DMS 273 treated with DMSO at 0.1 percent for 48 hours (cell line): ENCODE results near the gene ATRN.

Experiments
- DNase-seq: peaks from one replicate; lab custom pipeline; 2025; lab: John Stamatoyannopoulos, UW

ATRN gene

GRCh38 chr20:3678198-3678597 lies 207.4 kb downstream of the ATRN start:
- no peak for DNase-seq

GRCh38 chr20:3678856-3679720 lies 208.3 kb downstream of the ATRN start:
- no peak for DNase-seq

GRCh38 chr20:3679749-3680700 lies 209.2 kb downstream of the ATRN start:
- no peak for DNase-seq

- no peak for DNase-seq
Observed at GRCh38 chr20:3680701-3681351, 210.0 kb downstream of the ATRN start.

GRCh38 chr20:3681352-3681930 lies 210.6 kb downstream of the ATRN start:
- DNase-seq: no peak

- DNase-seq: no peak
Observed at GRCh38 chr20:3681931-3682781, 211.3 kb downstream of the ATRN start, which contains the start of gene ADAM33. TSS of gene ADAM33 (minus strand) at chr20:3682010. CDS start at chr20:3682004, 6 bp downstream.

GRCh38 chr20:3685341-3685740 lies 214.5 kb downstream of the ATRN start:
- no peak for DNase-seq

- no peak for DNase-seq
Observed at GRCh38 chr20:3686421-3686820, 215.6 kb downstream of the ATRN start.

GRCh38 chr20:3686867-3687321 lies 216.1 kb downstream of the ATRN start:
- DNase-seq: no peak

GRCh38 chr20:3687655-3688054 lies 216.8 kb downstream of the ATRN start:
- DNase-seq: no peak

- DNase-seq: no peak
Observed at GRCh38 chr20:3689978-3690377, 219.2 kb downstream of the ATRN start.

- no peak for DNase-seq
Observed at GRCh38 chr20:3690413-3690812, 219.6 kb downstream of the ATRN start.

- DNase-seq: no peak
Observed at GRCh38 chr20:3691306-3691705, 220.5 kb downstream of the ATRN start.

GRCh38 chr20:3691897-3692296 lies 221.1 kb downstream of the ATRN start:
- no peak for DNase-seq

- no peak for DNase-seq
Observed at GRCh38 chr20:3692706-3693294, 222.0 kb downstream of the ATRN start.

- no peak for DNase-seq
Observed at GRCh38 chr20:3693376-3693775, 222.6 kb downstream of the ATRN start.

GRCh38 chr20:3694864-3695263 lies 224.0 kb downstream of the ATRN start:
- DNase-seq: no peak

- no peak for DNase-seq
Observed at GRCh38 chr20:3696200-3696599, 225.4 kb downstream of the ATRN start.

GRCh38 chr20:3696745-3697587 lies 226.1 kb downstream of the ATRN start:
- DNase-seq: no peak
